NOMO-1 treated with DMSO at 0.1 percent for 48 hours (cell line): ENCODE results near the gene CCNI.
A peak's percentile ranks its signal among the peaks of the same experiment; 100 is the strongest.
"Not testable (repeated sequence)": the region's sequence is repeated elsewhere in the genome, so short reads cannot be mapped to it uniquely, and the experiment has no call there.

Experiments used
- DNase-seq: peaks from one replicate; lab custom pipeline; 2025; ENCODE audit not compliant: unreplicated experiment; lab: John Stamatoyannopoulos, UW

Gene CCNI

GRCh38 chr4:77075869-77076799 lies at the start of gene CCNI:
Gene CCNI (minus strand): TSS chr4:77075989. CDS start chr4:77066362, 9,627 bp downstream.
- DNase-seq, result peak; percentile 90

- peak; percentile 9 for DNase-seq
Observed at GRCh38 chr4:77124576-77124975, 48.8 kb upstream of the CCNI start.

GRCh38 chr4:77123411-77123810 lies 47.6 kb upstream of the CCNI start:
- peak; percentile 56 for DNase-seq

- DNase-seq, result no peak
Observed at GRCh38 chr4:77122656-77123055, 46.9 kb upstream of the CCNI start.

GRCh38 chr4:77121736-77122240 lies 46.0 kb upstream of the CCNI start:
- DNase-seq, result no peak

GRCh38 chr4:77120886-77121508 lies 45.2 kb upstream of the CCNI start:
- DNase-seq, result no peak

- DNase-seq, result no peak
Observed at GRCh38 chr4:77117721-77118120, 41.9 kb upstream of the CCNI start.

GRCh38 chr4:77113069-77113468 lies 37.3 kb upstream of the CCNI start:
- DNase-seq, result no peak

GRCh38 chr4:77110730-77111129 lies 34.9 kb upstream of the CCNI start:
- no peak for DNase-seq

- DNase-seq, result no peak
Observed at GRCh38 chr4:77104791-77105540, 29.2 kb upstream of the CCNI start.

- DNase-seq, result no peak
Observed at GRCh38 chr4:77104388-77104787, 28.6 kb upstream of the CCNI start.

GRCh38 chr4:77100234-77100633 lies 24.4 kb upstream of the CCNI start:
- no peak for DNase-seq

- peak; percentile 13 for DNase-seq
Observed at GRCh38 chr4:77097611-77098010, 21.8 kb upstream of the CCNI start.

GRCh38 chr4:77095101-77095821 lies 19.5 kb upstream of the CCNI start:
- peak; percentile 80 for DNase-seq

- DNase-seq, result no peak
Observed at GRCh38 chr4:77094496-77094895, 18.7 kb upstream of the CCNI start.

GRCh38 chr4:77093401-77093800 lies 17.6 kb upstream of the CCNI start:
- DNase-seq, result no peak

- peak; percentile 84 for DNase-seq
Observed at GRCh38 chr4:77092975-77093374, 17.2 kb upstream of the CCNI start.

- DNase-seq, result no peak
Observed at GRCh38 chr4:77089866-77090265, 14.1 kb upstream of the CCNI start.

GRCh38 chr4:77087027-77087426 lies 11.2 kb upstream of the CCNI start:
- not testable (repeated sequence) for DNase-seq

GRCh38 chr4:77084019-77084639 lies 8.3 kb upstream of the CCNI start:
- DNase-seq, result no peak
